GM19463 (cell line): ENCODE data around the gene PHC2.

Experiments used
- ATAC-seq: cut with Tn5 transposase; IDR thresholded peaks from one replicate; pipeline ENCODE4 v1.9.1; 2021; ENCODE audit warnings: mild to moderate bottlenecking, moderate library complexity; ENCODE audit not compliant: unreplicated experiment

PHC2 gene

DNA sequence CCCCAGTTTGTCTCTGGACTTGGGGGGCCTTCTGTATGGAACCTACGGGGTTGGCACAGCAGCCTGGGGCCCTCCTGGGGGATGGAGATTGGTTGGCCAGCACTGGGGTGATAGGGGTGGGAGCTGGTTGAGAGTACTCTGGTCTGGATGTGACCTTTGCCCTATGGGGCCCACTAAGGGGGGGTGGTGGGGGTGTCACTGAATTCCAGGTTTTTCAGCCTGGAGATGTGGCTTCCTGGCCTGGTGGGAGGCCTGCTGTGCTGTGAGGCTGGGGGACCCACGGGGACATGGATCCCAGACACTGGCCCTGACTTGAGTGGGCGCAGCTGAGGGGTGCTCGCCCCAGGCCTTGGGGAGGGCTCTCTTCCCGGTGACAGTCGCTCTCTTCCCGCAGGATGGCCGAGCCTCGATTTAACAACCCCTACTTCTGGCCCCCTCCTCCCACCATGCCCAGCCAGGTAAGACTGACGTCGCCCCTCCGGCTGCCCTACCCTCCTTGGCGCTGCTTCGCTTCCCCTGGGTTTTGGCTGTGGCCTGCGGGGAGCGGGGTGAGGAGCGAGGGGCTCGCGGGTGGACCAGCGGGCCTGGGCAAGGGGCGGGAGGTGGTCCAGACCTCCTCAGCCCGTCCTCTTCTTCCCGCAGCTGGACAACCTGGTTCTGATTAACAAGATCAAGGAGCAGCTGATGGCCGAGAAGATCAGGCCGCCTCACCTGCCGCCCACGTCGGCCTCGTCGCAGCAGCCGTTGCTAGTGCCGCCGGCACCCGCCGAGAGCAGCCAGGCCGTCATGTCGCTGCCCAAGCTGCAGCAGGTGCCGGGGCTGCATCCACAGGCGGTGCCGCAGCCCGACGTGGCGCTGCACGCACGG lies 155.0 kb downstream of the PHC2 start:
- ATAC-seq: no peak

- ATAC-seq: no peak
Observed at GRCh38 chr1:33275195-33275594, 155.7 kb downstream of the PHC2 start.

GRCh38 chr1:33274446-33274845 lies 156.4 kb downstream of the PHC2 start:
- no peak for ATAC-seq

DNA sequence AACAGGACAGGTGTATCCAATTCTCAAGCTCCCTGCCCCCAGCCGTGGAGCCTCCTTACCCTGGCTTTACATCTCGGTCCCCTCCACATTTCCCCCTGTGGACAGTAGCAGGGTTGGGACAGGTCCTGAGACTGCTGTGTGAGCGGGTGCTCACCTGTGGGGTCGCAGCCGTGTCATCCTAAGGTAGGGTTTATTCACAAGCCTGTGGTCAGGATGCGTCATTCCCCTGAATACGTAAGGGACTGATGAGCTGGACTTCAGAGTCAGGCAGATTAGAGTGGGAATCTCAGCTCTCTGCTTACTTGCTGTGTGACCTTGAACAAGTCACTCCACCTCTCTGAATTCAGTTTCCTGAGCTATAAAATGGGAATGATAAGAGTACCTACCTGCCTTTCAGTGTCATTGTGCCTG lies 156.9 kb downstream of the PHC2 start:
- ATAC-seq: no peak
